SK-N-SH treated with all-trans-retinoic acid at 6 μM for 48 hours (cell line): ENCODE data around the gene TRIM31.

ENCODE experiments used
- ATAC-seq: fragments of 200-7000 bp; cut with Tn5 transposase; 3 replicates; pipeline ENCODE4 v1.9.1; 2020; ENCODE audit warnings: mild to moderate bottlenecking, moderate library complexity
- ARNTL ChIP-seq: fragments of 450-650 bp; formaldehyde crosslinking; IDR thresholded peaks from 2 replicates; pipeline ENCODE4 v1.5.0; 2020; ENCODE audit warnings: low read depth, mild to moderate bottlenecking, moderate library complexity, borderline replicate concordance
- BACH2 ChIP-seq: fragments of 250-450 bp; sonication (Bioruptor Pico); IDR thresholded peaks from 2 replicates; pipeline ENCODE4 v1.9.0; 2021; ENCODE audit warnings: mild to moderate bottlenecking, borderline replicate concordance
- CSDC2 ChIP-seq: fragments of 250-450 bp; sonication (Bioruptor Pico); IDR thresholded peaks from 2 replicates; pipeline ENCODE4 v1.5.0; 2020; ENCODE audit warnings: mild to moderate bottlenecking, moderate library complexity
- CSRNP3 ChIP-seq: fragments of 250-450 bp; sonication (Bioruptor Pico); IDR thresholded peaks from 2 replicates; pipeline ENCODE4 v1.5.1; 2021; ENCODE audit warnings: mild to moderate bottlenecking, moderate library complexity
- ESRRG ChIP-seq: fragments of 250-450 bp; sonication (Bioruptor Pico); IDR thresholded peaks from 2 replicates; pipeline ENCODE4 v1.6.1; 2021; ENCODE audit warnings: mild to moderate bottlenecking
- ISL1 ChIP-seq: fragments of 250-450 bp; sonication (Bioruptor Pico); IDR thresholded peaks from 2 replicates; pipeline ENCODE4 v2.1.2; 2022; ENCODE audit warnings: mild to moderate bottlenecking, moderate library complexity
- OSR1 ChIP-seq: fragments of 250-450 bp; sonication (Bioruptor Pico); IDR thresholded peaks from 2 replicates; pipeline ENCODE4 v1.8.0; 2022; ENCODE audit warnings: moderate library complexity, mild to moderate bottlenecking, inconsistent platforms
- PPARA ChIP-seq: fragments of 250-450 bp; sonication (Bioruptor Pico); IDR thresholded peaks from 2 replicates; pipeline ENCODE4 v1.5.0; 2020; ENCODE audit warnings: mild to moderate bottlenecking, borderline replicate concordance
- RARB ChIP-seq: fragments of 250-450 bp; sonication (Bioruptor Pico); IDR thresholded peaks from 2 replicates; pipeline ENCODE4 v1.8.0; 2021; ENCODE audit warnings: mild to moderate bottlenecking, moderate library complexity
- SNAI2 ChIP-seq: fragments of 250-450 bp; sonication (Bioruptor Pico); IDR thresholded peaks from 2 replicates; pipeline ENCODE4 v1.5.0; 2020; ENCODE audit warnings: mild to moderate bottlenecking, moderate library complexity
- TCF4 ChIP-seq: fragments of 250-450 bp; sonication (Bioruptor Pico); IDR thresholded peaks from 2 replicates; pipeline ENCODE4 v1.8.0; 2021; ENCODE audit warnings: mild to moderate bottlenecking, moderate library complexity, borderline replicate concordance
- ZC3H10 ChIP-seq: fragments of 250-450 bp; sonication (Bioruptor Pico); IDR thresholded peaks from 2 replicates; pipeline ENCODE4 v1.5.1; 2021; ENCODE audit warnings: mild to moderate bottlenecking, moderate library complexity
- ZFP3 ChIP-seq: fragments of 250-450 bp; sonication (Bioruptor Pico); IDR thresholded peaks from 2 replicates; pipeline ENCODE4 v1.5.0; 2020; ENCODE audit warnings: mild to moderate bottlenecking, moderate library complexity
- ZFP30 ChIP-seq: fragments of 450-650 bp; formaldehyde crosslinking; IDR thresholded peaks from 2 replicates; pipeline ENCODE4 v1.5.0; 2022; ENCODE audit warnings: mild to moderate bottlenecking, moderate library complexity
- ZNF565 ChIP-seq: fragments of 450-650 bp; formaldehyde crosslinking; conservative IDR thresholded peaks from 2 replicates; pipeline ENCODE4 v1.5.0; 2020; ENCODE audit warnings: low read depth, mild to moderate bottlenecking, moderate library complexity
- ZNF8 ChIP-seq: fragments of 450-650 bp; formaldehyde crosslinking; IDR thresholded peaks from 2 replicates; pipeline ENCODE4 v1.5.0; 2020; ENCODE audit warnings: mild to moderate bottlenecking, moderate library complexity
- TF ChIP-seq, protein P1 (sequence below): fragments of 250-450 bp; sonication (Bioruptor Pico); IDR thresholded peaks from 2 replicates; pipeline ENCODE4 v1.5.0; 2020; ENCODE audit warnings: mild to moderate bottlenecking, moderate library complexity
- TF ChIP-seq, protein P2 (sequence below): fragments of 250-450 bp; sonication (Bioruptor Pico); IDR thresholded peaks from 2 replicates; pipeline ENCODE4 v1.8.0; 2020; ENCODE audit warnings: mild to moderate bottlenecking, moderate library complexity, borderline replicate concordance
- TF ChIP-seq, protein P3 (sequence below): fragments of 250-450 bp; sonication (Bioruptor Pico); IDR thresholded peaks from 2 replicates; pipeline ENCODE4 v1.8.0; 2021; ENCODE audit warnings: low read depth, mild to moderate bottlenecking, moderate library complexity, borderline replicate concordance
- TF ChIP-seq, protein P4 (sequence below): fragments of 250-450 bp; sonication (Bioruptor Pico); IDR thresholded peaks from 2 replicates; pipeline ENCODE4 v1.5.1; 2020; ENCODE audit warnings: low read depth, mild to moderate bottlenecking, moderate library complexity

TRIM31 gene, protein sequence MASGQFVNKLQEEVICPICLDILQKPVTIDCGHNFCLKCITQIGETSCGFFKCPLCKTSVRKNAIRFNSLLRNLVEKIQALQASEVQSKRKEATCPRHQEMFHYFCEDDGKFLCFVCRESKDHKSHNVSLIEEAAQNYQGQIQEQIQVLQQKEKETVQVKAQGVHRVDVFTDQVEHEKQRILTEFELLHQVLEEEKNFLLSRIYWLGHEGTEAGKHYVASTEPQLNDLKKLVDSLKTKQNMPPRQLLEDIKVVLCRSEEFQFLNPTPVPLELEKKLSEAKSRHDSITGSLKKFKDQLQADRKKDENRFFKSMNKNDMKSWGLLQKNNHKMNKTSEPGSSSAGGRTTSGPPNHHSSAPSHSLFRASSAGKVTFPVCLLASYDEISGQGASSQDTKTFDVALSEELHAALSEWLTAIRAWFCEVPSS

DNA sequence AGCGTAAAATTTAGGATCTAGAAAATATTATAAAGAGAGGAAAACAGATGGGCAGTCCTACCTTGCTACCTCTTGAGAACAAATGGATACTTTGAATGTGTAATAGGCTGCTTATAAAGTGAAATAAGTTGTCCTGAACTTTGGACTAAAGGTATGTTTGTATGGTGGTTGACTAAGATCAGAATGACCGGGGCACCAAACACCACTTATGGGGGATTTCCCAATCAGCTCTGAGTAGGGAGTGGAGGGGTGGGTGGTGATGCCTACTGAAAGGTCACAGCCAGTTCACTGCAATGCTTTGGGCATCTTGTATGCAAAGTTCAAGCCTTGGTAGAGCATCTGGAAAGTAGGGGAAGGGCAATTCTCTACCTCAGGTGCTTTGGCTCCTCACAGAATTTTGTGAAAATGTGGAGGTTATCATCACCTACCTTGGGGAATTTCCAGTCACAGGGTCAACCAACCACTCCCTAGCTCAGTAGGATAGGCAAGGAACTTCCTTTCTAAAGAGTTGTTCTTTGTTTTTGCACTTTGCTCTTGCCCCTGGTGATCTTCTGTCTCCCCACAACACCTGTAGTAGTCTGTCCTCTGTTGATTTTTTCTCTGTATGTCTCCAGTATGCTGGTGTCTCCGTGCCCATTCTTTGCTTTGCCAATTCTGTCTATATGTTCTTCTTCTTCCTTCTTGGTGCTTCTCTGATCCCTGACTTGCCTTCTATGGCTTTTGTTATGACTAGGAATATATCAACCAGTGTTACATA lies at the start of gene TRIM31:
TRIM31 (minus strand) TSS at position 88 of the 757 bp plus-strand sequence. CDS start 285 bp downstream, outside the sequence.
- TF ChIP-seq PPARA (CRISPR knock-in tag) (no peak), ZFP3 (CRISPR knock-in tag) (no peak), CSRNP3 (CRISPR knock-in tag) (no peak), ESRRG (CRISPR knock-in tag) (no peak), ISL1 (CRISPR knock-in tag) (no peak), CSDC2 (no peak), BACH2 (no peak), ZFP30 (CRISPR knock-in tag) (no peak), OSR1 (no peak), ZC3H10 (CRISPR knock-in tag) (no peak)
- TF ChIP-seq, protein P1, sequence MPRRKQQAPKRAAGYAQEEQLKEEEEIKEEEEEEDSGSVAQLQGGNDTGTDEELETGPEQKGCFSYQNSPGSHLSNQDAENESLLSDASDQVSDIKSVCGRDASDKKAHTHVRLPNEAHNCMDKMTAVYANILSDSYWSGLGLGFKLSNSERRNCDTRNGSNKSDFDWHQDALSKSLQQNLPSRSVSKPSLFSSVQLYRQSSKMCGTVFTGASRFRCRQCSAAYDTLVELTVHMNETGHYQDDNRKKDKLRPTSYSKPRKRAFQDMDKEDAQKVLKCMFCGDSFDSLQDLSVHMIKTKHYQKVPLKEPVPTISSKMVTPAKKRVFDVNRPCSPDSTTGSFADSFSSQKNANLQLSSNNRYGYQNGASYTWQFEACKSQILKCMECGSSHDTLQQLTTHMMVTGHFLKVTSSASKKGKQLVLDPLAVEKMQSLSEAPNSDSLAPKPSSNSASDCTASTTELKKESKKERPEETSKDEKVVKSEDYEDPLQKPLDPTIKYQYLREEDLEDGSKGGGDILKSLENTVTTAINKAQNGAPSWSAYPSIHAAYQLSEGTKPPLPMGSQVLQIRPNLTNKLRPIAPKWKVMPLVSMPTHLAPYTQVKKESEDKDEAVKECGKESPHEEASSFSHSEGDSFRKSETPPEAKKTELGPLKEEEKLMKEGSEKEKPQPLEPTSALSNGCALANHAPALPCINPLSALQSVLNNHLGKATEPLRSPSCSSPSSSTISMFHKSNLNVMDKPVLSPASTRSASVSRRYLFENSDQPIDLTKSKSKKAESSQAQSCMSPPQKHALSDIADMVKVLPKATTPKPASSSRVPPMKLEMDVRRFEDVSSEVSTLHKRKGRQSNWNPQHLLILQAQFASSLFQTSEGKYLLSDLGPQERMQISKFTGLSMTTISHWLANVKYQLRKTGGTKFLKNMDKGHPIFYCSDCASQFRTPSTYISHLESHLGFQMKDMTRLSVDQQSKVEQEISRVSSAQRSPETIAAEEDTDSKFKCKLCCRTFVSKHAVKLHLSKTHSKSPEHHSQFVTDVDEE = no peak
- TF ChIP-seq, protein P2, sequence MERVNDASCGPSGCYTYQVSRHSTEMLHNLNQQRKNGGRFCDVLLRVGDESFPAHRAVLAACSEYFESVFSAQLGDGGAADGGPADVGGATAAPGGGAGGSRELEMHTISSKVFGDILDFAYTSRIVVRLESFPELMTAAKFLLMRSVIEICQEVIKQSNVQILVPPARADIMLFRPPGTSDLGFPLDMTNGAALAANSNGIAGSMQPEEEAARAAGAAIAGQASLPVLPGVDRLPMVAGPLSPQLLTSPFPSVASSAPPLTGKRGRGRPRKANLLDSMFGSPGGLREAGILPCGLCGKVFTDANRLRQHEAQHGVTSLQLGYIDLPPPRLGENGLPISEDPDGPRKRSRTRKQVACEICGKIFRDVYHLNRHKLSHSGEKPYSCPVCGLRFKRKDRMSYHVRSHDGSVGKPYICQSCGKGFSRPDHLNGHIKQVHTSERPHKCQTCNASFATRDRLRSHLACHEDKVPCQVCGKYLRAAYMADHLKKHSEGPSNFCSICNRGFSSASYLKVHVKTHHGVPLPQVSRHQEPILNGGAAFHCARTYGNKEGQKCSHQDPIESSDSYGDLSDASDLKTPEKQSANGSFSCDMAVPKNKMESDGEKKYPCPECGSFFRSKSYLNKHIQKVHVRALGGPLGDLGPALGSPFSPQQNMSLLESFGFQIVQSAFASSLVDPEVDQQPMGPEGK (CRISPR knock-in tag) = no peak
- TF ChIP-seq, all 23 proteins: peak for 0
- ATAC-seq = no peak

DNA sequence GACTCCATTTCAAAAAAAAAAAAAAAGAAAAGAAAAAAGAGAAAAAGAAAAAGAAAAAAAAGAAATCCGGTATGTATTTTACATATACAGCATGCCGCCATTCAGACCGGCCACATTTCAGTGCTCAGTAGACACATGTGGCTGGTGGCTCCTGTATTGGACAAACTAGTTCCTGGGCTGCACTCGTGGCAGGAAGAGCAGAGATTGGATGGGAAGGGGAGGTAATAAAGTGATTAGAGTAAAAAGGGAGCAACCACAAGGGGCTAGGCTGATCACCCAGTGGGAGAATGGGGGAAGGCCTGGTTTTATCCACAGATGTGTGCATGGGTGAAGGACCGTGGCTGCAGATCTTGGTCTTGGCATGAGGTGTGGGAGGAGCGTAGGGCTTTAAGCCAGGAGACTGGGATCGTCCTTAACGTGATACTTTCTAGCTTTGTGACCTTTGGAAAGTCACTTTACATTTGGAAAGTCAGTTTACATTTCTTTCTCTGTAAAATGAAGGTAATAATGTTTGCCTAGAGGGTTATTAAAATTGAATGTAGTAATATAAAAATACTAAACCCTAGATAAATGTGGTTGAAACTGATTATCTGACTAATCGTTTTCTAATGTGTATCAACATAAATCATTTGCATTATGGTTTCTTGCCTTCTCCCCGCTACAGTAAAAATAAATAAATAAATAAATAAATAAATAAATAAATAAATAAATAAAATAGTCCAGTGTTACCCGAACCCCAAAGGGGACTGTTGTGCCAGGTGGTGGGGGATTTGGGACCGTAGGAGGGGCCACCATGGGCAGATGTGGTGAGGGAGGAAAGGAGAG lies 49.6 kb upstream of the TRIM31 start:
- ATAC-seq = no peak
- TF ChIP-seq, protein P3, sequence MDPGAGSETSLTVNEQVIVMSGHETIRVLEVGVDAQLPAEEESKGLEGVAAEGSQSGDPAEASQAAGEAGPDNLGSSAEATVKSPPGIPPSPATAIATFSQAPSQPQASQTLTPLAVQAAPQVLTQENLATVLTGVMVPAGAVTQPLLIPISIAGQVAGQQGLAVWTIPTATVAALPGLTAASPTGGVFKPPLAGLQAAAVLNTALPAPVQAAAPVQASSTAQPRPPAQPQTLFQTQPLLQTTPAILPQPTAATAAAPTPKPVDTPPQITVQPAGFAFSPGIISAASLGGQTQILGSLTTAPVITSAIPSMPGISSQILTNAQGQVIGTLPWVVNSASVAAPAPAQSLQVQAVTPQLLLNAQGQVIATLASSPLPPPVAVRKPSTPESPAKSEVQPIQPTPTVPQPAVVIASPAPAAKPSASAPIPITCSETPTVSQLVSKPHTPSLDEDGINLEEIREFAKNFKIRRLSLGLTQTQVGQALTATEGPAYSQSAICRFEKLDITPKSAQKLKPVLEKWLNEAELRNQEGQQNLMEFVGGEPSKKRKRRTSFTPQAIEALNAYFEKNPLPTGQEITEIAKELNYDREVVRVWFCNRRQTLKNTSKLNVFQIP = no peak
- TF ChIP-seq CSDC2 (no peak), ARNTL (no peak), ESRRG (CRISPR knock-in tag) (no peak), ZFP30 (CRISPR knock-in tag) (no peak), RARB (CRISPR knock-in tag) (no peak), ZNF565 (no peak), TCF4 (no peak), ZNF8 (CRISPR knock-in tag) (no peak), BACH2 (no peak), CSRNP3 (CRISPR knock-in tag) (no peak), SNAI2 (CRISPR knock-in tag) (no peak)
- TF ChIP-seq, protein P1 = no peak
- TF ChIP-seq, protein P4, sequence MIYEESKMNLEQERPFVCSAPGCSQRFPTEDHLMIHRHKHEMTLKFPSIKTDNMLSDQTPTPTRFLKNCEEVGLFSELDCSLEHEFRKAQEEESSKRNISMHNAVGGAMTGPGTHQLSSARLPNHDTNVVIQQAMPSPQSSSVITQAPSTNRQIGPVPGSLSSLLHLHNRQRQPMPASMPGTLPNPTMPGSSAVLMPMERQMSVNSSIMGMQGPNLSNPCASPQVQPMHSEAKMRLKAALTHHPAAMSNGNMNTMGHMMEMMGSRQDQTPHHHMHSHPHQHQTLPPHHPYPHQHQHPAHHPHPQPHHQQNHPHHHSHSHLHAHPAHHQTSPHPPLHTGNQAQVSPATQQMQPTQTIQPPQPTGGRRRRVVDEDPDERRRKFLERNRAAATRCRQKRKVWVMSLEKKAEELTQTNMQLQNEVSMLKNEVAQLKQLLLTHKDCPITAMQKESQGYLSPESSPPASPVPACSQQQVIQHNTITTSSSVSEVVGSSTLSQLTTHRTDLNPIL (CRISPR knock-in tag) = no peak
- TF ChIP-seq, all 23 proteins: peak for 0
